ENCODE data around the gene PHF21A.
"Not testable (repeated sequence)": the region's sequence is repeated elsewhere in the genome, so short reads cannot be mapped to it uniquely, and the experiment has no call there.

Gene PHF21A

GRCh38 chr11:46026606-46027293 is 94.5 kb downstream of the PHF21A start:
- DNase-seq, result no peak

GRCh38 chr11:46020084-46020599 is 101.1 kb downstream of the PHF21A start:
- DNase-seq, result no peak

GRCh38 chr11:46018651-46019050 is 102.6 kb downstream of the PHF21A start:
- no peak for DNase-seq

GRCh38 chr11:46017341-46017740 is 103.9 kb downstream of the PHF21A start:
- no peak for DNase-seq

GRCh38 chr11:46015941-46016340 is 105.3 kb downstream of the PHF21A start:
- DNase-seq, result no peak

GRCh38 chr11:46014168-46014567 is 107.1 kb downstream of the PHF21A start:
- DNase-seq, result not testable (repeated sequence)

GRCh38 chr11:46012185-46012584 is 109.1 kb downstream of the PHF21A start:
- DNase-seq, result no peak

- no peak for DNase-seq
Measured at GRCh38 chr11:46010100-46010499, 111.2 kb downstream of the PHF21A start.

GRCh38 chr11:46009647-46010046 is 111.6 kb downstream of the PHF21A start:
- DNase-seq, result no peak

- DNase-seq, result no peak
Measured at GRCh38 chr11:46006418-46007070, 114.7 kb downstream of the PHF21A start.

- no peak for DNase-seq
Measured at GRCh38 chr11:46003572-46003971, 117.7 kb downstream of the PHF21A start.

- DNase-seq, result no peak
Measured at GRCh38 chr11:46002189-46002588, 119.1 kb downstream of the PHF21A start.

GRCh38 chr11:46001448-46001914 is 119.8 kb downstream of the PHF21A start:
- DNase-seq, result no peak

GRCh38 chr11:45997599-45997998 is 123.7 kb downstream of the PHF21A start:
- DNase-seq, result no peak

- no peak for DNase-seq
Measured at GRCh38 chr11:45995342-45995734, 125.9 kb downstream of the PHF21A start.

GRCh38 chr11:45994371-45995341 is 126.6 kb downstream of the PHF21A start:
- no peak for DNase-seq

GRCh38 chr11:45993531-45994001 is 127.7 kb downstream of the PHF21A start:
- no peak for DNase-seq

- DNase-seq, result no peak
Measured at GRCh38 chr11:45988921-45989320, 132.3 kb downstream of the PHF21A start.

- DNase-seq, result no peak
Measured at GRCh38 chr11:45985212-45985611, 136.0 kb downstream of the PHF21A start.

- no peak for DNase-seq
Measured at GRCh38 chr11:45984192-45984591, 137.1 kb downstream of the PHF21A start.

GRCh38 chr11:45983471-45983845 is 137.8 kb downstream of the PHF21A start:
- DNase-seq, result no peak

- peak; percentile 61 for DNase-seq
Measured at GRCh38 chr11:45982656-45983470, 138.4 kb downstream of the PHF21A start.
